ENCODE measurements around the gene CDK6. TPM values are rescaled to one million over a fixed set of nuclear protein-coding genes. Genes with fewer than 3 reads are reported as not detected.

Gene CDK6
- total RNA-seq, 1 experiment from 2014 or later: 126 TPM

- Histone ChIP-seq H3K4me1 (replicated peaks) (peaks cover 49% of the 10 kb centered on the region), H3K4me3 (no peak overlapping the region), H3K27ac (peak overlapping the region; percentile 96), H3K9me3 (replicated peaks) (no peaks in the 10 kb centered on the region), H3K36me3 (peaks cover 72% of the 10 kb centered on the region), H3K27me3 (replicated peaks) (no peaks in the 10 kb centered on the region)
- no peak for DNase-seq (ENCODE audit: low read depth in 1 of 2, low spot score in 2 of 2)
These were observed 6.3 kb downstream of the CDK6 start for GRCh38 chr7:92830027-92830426.

DNA sequence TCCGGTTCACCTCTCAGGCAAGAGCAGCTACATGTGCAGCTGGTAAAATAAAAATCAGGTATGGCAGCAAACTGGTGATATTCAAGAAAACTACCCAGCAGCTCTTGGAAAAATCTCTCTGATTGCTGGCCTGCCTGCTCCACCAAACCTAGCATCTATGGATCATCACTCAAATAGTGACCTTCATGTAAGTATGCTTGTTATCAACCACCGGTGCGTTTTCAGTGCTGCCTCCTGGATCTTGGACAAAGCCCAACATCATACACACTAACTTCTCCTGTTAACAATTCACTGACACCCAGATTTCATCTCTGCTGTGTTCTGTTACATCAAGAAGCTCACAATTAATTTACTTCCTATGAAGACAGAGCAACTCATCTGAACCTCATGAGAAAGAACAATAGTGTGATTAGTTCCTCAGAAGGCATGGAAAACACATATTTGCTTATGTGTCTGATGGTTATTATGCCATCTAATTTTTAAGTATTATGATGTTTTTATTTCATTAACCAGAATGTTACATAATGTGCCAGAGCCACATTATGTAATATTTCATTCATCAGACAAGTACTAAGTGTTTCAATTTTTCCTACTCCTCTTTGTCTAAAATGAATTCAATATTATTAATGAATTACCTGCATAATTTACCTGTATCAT, 8.8 kb downstream of the CDK6 start:
- no peaks in the 10 kb centered on the region for H3K9me3 ChIP-seq (replicated peaks)
- H3K27ac ChIP-seq: no peak overlapping the region
- H3K36me3 ChIP-seq: peaks cover 58% of the 10 kb centered on the region
- no peak overlapping the region for H3K4me3 ChIP-seq
- H3K27me3 ChIP-seq (replicated peaks): no peaks in the 10 kb centered on the region
- no peak for DNase-seq (ENCODE audit: low read depth in 1 of 2, low spot score in 2 of 2)
- peaks cover 55% of the 10 kb centered on the region for H3K4me1 ChIP-seq (replicated peaks)

GRCh38 chr7:92826258-92826938, 10.0 kb downstream of the CDK6 start:
- peaks cover 55% of the 10 kb centered on the region for H3K4me1 ChIP-seq (replicated peaks)
- H3K36me3 ChIP-seq: peaks cover 55% of the 10 kb centered on the region
- H3K27me3 ChIP-seq (replicated peaks): no peaks in the 10 kb centered on the region
- no peak overlapping the region for H3K27ac ChIP-seq
- no peak overlapping the region for H3K4me3 ChIP-seq
- no peak for DNase-seq (ENCODE audit: low read depth in 1 of 2, low spot score in 2 of 2)
- no peaks in the 10 kb centered on the region for H3K9me3 ChIP-seq (replicated peaks)

DNA sequence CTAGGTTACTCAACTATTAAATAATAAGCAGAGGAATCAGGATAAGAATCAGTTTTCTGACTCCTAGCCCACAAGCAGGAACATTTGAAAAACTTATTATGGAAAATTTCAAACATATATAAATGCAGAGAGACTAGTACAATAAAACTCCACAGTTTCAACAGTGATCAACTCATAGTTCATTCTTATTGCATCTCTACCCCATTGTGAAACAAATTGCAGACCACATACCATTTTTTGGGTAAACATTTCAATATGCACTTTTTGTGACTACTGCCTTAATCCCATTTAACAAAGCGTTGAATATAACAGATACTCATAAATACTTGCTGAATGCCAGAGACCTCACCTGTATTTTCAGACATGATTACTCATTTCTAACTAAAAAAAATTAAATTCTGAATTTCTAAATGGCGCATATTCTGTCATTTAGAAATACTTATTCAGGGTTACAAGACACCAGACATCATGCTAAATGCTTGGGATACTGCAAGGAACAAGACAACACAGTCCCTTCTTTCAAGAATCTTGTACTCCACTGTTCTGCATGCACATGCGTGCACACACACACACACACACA, 11.4 kb downstream of the CDK6 start:
- Histone ChIP-seq H3K36me3 (peaks cover 50% of the 10 kb centered on the region), H3K9me3 (replicated peaks) (no peaks in the 10 kb centered on the region), H3K27me3 (replicated peaks) (no peaks in the 10 kb centered on the region), H3K4me1 (replicated peaks) (peaks cover 41% of the 10 kb centered on the region), H3K27ac (no peak overlapping the region), H3K4me3 (no peak overlapping the region)
- no peak for DNase-seq (ENCODE audit: low read depth in 1 of 2, low spot score in 2 of 2)

DNA sequence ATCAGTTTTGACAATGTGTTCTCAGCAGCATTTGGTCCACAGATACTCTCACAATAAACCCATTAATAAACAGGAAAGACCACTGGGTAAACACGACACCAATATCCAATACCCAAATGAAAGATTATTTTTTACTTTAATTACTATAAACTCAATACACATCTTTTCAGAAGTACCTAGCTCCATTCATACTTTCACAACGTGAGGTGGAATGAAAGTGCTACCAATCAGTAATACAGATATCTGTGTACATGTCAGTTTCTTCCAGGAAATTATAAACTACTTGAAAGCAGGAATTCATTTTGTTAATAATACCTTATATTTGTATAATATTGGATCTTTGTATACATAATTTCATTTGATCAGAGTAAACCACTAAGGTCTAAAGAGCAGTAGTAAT, 11.9 kb downstream of the CDK6 start:
- H3K9me3 ChIP-seq (replicated peaks): no peaks in the 10 kb centered on the region
- H3K27me3 ChIP-seq (replicated peaks): no peaks in the 10 kb centered on the region
- H3K4me3 ChIP-seq: no peak overlapping the region
- H3K36me3 ChIP-seq: peaks cover 47% of the 10 kb centered on the region
- DNase-seq (ENCODE audit: low read depth in 1 of 2, low spot score in 2 of 2): no peak
- H3K27ac ChIP-seq: no peak overlapping the region
- H3K4me1 ChIP-seq (replicated peaks): peaks cover 35% of the 10 kb centered on the region

GRCh38 chr7:92823042-92823441, 13.3 kb downstream of the CDK6 start:
- Histone ChIP-seq H3K4me3 (no peak overlapping the region), H3K36me3 (peaks cover 45% of the 10 kb centered on the region), H3K27ac (no peak overlapping the region), H3K4me1 (replicated peaks) (peaks cover 24% of the 10 kb centered on the region), H3K27me3 (replicated peaks) (no peaks in the 10 kb centered on the region), H3K9me3 (replicated peaks) (no peaks in the 10 kb centered on the region)
- no peak for DNase-seq (ENCODE audit: low read depth in 1 of 2, low spot score in 2 of 2)

DNA sequence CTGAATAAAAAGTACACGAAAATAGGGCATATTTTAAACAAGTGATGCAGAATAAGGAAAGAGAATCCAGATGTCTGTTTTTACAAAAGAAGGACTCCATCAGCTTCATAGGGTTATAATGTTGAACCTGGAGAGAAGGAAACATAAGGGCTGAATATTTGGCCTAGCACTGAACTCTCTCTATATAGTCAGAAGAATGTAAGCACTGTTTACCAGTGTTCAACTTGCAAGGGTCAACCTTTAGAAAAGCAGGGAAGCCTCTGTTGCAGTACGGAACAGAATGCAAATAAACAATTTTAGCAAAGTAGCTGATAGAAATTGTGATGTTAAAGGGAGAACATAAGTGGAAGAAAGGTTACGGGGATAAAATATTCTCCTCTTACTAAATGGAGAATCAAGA, 16.2 kb downstream of the CDK6 start:
- Histone ChIP-seq H3K27ac (no peak overlapping the region), H3K9me3 (replicated peaks) (0 out of 2 replicates have a peak, but pooled peaks cover 3% of the 10 kb centered on the region), H3K36me3 (peaks cover 38% of the 10 kb centered on the region), H3K4me3 (no peak overlapping the region), H3K4me1 (replicated peaks) (peaks cover 8% of the 10 kb centered on the region), H3K27me3 (replicated peaks) (no peaks in the 10 kb centered on the region)
- DNase-seq (ENCODE audit: low read depth in 1 of 2, low spot score in 2 of 2): no peak

DNA sequence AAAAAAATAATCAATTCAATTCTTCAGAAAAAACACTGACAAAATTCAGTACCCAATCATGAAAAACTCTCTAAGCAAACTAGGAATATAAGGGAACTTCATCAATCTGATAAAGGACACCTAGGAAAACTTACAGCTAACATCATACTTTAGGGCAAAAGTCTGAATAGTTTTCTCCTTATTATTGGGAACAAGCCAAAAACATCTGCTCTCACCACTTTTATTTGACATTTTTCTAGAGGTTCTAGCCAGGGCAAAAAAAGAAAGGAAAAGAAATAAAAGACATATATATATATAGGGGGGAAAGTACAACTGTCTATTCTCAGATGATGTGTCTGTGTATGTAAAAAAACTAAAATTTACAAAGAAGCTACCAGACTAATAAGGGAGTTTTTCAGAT, 19.0 kb downstream of the CDK6 start:
- H3K27me3 ChIP-seq (replicated peaks): no peaks in the 10 kb centered on the region
- no peak overlapping the region for H3K27ac ChIP-seq
- H3K9me3 ChIP-seq (replicated peaks): 0 out of 2 replicates have a peak, but pooled peaks cover 3% of the 10 kb centered on the region
- DNase-seq (ENCODE audit: low read depth in 1 of 2, low spot score in 2 of 2): no peak
- H3K36me3 ChIP-seq: peaks cover 38% of the 10 kb centered on the region
- no peak overlapping the region for H3K4me3 ChIP-seq
- H3K4me1 ChIP-seq (replicated peaks): peaks cover 16% of the 10 kb centered on the region

DNA sequence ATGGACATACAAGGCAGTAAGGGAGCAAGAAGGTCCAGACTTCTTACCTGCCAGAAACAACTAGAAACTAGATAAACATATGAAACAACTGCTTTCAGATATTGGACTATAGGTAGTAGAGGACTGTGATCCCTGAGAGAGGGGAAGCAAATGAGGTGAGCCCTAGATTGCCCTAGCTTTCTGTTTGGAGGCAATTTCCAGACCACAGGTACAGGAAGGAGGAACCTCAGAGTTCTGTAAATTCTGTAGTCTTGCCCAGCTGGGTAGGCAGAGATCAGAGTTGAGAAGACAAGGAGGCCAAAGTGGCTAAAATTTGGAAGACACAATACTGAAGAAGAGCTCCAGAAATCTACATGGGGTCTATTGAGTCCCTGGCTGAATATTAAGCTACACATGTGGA, 21.0 kb downstream of the CDK6 start:
- no peaks in the 10 kb centered on the region for H3K27me3 ChIP-seq (replicated peaks)
- peaks cover 47% of the 10 kb centered on the region for H3K36me3 ChIP-seq
- no peak overlapping the region for H3K4me3 ChIP-seq
- H3K27ac ChIP-seq: no peak overlapping the region
- peaks cover 26% of the 10 kb centered on the region for H3K4me1 ChIP-seq (replicated peaks)
- DNase-seq (ENCODE audit: low read depth in 1 of 2, low spot score in 2 of 2): no peak
- 0 out of 2 replicates have a peak, but pooled peaks cover 3% of the 10 kb centered on the region for H3K9me3 ChIP-seq (replicated peaks)

- no peak overlapping the region for H3K4me3 ChIP-seq
- DNase-seq (ENCODE audit: low read depth in 1 of 2, low spot score in 2 of 2): peak in 1 of 2 experiments; percentile 41
- peaks cover 40% of the 10 kb centered on the region for H3K36me3 ChIP-seq
- H3K27me3 ChIP-seq (replicated peaks): no peaks in the 10 kb centered on the region
- H3K9me3 ChIP-seq (replicated peaks): 0 out of 2 replicates have a peak, but pooled peaks cover 3% of the 10 kb centered on the region
- H3K4me1 ChIP-seq (replicated peaks): peaks cover 45% of the 10 kb centered on the region
- H3K27ac ChIP-seq: peak overlapping the region; percentile 44
These were observed 22.9 kb downstream of the CDK6 start for GRCh38 chr7:92813390-92814024.

DNA sequence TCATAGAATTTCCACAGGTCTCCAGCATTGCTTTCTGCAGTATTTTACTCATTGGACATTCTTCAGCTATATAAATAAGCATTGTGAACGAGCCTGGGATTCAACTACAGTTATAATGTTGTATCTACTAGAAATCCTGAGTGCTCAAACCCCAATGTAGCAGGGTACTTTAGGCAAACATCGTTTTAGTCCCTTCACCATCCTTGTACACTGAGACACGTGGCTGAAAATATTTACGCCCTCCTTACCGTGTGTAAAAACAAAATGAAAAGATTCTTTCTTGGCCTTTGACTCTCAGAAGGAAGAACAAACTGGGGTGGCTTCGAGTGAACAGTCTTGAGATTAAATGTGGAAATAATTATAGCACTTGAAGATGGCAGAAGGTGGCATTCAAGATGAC, 25.2 kb downstream of the CDK6 start:
- peaks cover 44% of the 10 kb centered on the region for H3K36me3 ChIP-seq
- DNase-seq (ENCODE audit: low read depth in 1 of 2, low spot score in 2 of 2): no peak
- H3K27ac ChIP-seq: peak overlapping the region; percentile 14; the same call in 1 of the 2 replicates
- 0 out of 2 replicates have a peak, but pooled peaks cover 3% of the 10 kb centered on the region for H3K9me3 ChIP-seq (replicated peaks)
- no peak overlapping the region for H3K4me3 ChIP-seq
- H3K27me3 ChIP-seq (replicated peaks): no peaks in the 10 kb centered on the region
- H3K4me1 ChIP-seq (replicated peaks): peaks cover 50% of the 10 kb centered on the region

GRCh38 chr7:92809760-92810573, 26.4 kb downstream of the CDK6 start:
- Histone ChIP-seq H3K27ac (peak overlapping the region; percentile 88), H3K27me3 (replicated peaks) (no peaks in the 10 kb centered on the region), H3K36me3 (peaks cover 42% of the 10 kb centered on the region), H3K9me3 (replicated peaks) (no peaks in the 10 kb centered on the region), H3K4me1 (replicated peaks) (peaks cover 50% of the 10 kb centered on the region), H3K4me3 (no peak overlapping the region)
- peak; percentile 71 to 82 for DNase-seq (ENCODE audit: low read depth in 1 of 2, low spot score in 2 of 2)

GRCh38 chr7:92809397-92809759, 27.0 kb downstream of the CDK6 start:
- H3K27ac ChIP-seq: peak overlapping the region; percentile 88
- no peak for DNase-seq (ENCODE audit: low read depth in 1 of 2, low spot score in 2 of 2)
- no peaks in the 10 kb centered on the region for H3K9me3 ChIP-seq (replicated peaks)
- H3K4me3 ChIP-seq: no peak overlapping the region
- peaks cover 50% of the 10 kb centered on the region for H3K4me1 ChIP-seq (replicated peaks)
- no peaks in the 10 kb centered on the region; the same call in 1 of the 2 replicates for H3K27me3 ChIP-seq (replicated peaks)
- H3K36me3 ChIP-seq: peaks cover 47% of the 10 kb centered on the region
